Caco-2 (cell line): ENCODE results near the gene ATRX. TPM values are rescaled to one million over a fixed set of nuclear protein-coding genes. Genes with fewer than 3 reads are reported as not detected.

Experiments used
- BruUV-seq: library from RNA; stranded (reverse); fragments of 400-500 nt; replicated peaks from 2 replicates; lab custom pipeline; 2021; lab: Mats Ljungman, UMichigan
- CTCF ChIA-PET: fragments of 300-600 bp; sonication (Branson Sonifier 250); formaldehyde crosslinking; loops from one replicate; lab custom pipeline; 2022; ENCODE audit warnings: antibody characterized with exemption; lab: Charles Lee
- POLR2A ChIA-PET: fragments of 300-600 bp; sonication (Branson Sonifier 250); formaldehyde crosslinking; loops from one replicate; lab custom pipeline; 2022; ENCODE audit warnings: antibody characterized with exemption; lab: Charles Lee
- DNase-seq, 2 experiments: peaks; one replicate each; pipeline versions ENCODE4 v3.0.0 to v3.0.0-alpha.2; 2020 to 2022
- H3K27me3 ChIP-seq: replicated peaks from 2 replicates; pipeline ENCODE4 v1.6.0; 2011; ENCODE audit warnings: low read length; ENCODE audit not compliant: control insufficient read depth, insufficient read depth
- H3K36me3 ChIP-seq: 2 replicates; pipeline ENCODE4 v1.5.1; 2011; ENCODE audit warnings: low read length; ENCODE audit not compliant: control insufficient read depth, insufficient read depth
- H3K4me1 ChIP-seq: fragments of 250-450 bp; sonication (Bioruptor Pico); 2 replicates; pipeline ENCODE4 v1.5.1; 2020; ENCODE audit warnings: mild to moderate bottlenecking
- H3K4me3 ChIP-seq: 2 replicates; pipeline ENCODE4 v1.5.1; 2011; ENCODE audit warnings: low read depth, mild to moderate bottlenecking, control low read depth, low read length
- H3K9me3 ChIP-seq: fragments of 250-450 bp; sonication (Bioruptor Pico); 2 replicates; pipeline ENCODE4 v1.5.1; 2020; ENCODE audit warnings: mild to moderate bottlenecking, moderate library complexity
- H3K27ac Mint-ChIP-seq: one replicate; pipeline ENCODE4 v1.8.0; 2022; ENCODE audit warnings: mixed read lengths; ENCODE audit not compliant: unreplicated experiment
- H3K27me3 Mint-ChIP-seq: one replicate; pipeline ENCODE4 v1.8.0; 2022; ENCODE audit warnings: mixed read lengths; ENCODE audit not compliant: insufficient read depth, unreplicated experiment
- H3K36me3 Mint-ChIP-seq: one replicate; pipeline ENCODE4 v1.8.0; 2022; ENCODE audit warnings: mild to moderate bottlenecking, mixed read lengths; ENCODE audit not compliant: insufficient read depth, unreplicated experiment
- H3K4me1 Mint-ChIP-seq: one replicate; pipeline ENCODE4 v1.8.0; 2022; ENCODE audit warnings: low read depth, mixed read lengths; ENCODE audit not compliant: unreplicated experiment
- H3K4me3 Mint-ChIP-seq: one replicate; pipeline ENCODE4 v1.8.0; 2022; ENCODE audit warnings: mild to moderate bottlenecking, moderate library complexity, mixed read lengths; ENCODE audit not compliant: unreplicated experiment
- H3K9me3 Mint-ChIP-seq: one replicate; pipeline ENCODE4 v1.8.0; 2022; ENCODE audit warnings: mixed read lengths; ENCODE audit not compliant: unreplicated experiment
- CTCF ChIP-seq, 2 experiments: fragments of 200-600 bp in 1 of 2; IDR thresholded peaks; 1 replicate in 1 of 2; 2 replicates in 1 of 2; pipeline versions ENCODE4 v1.5.1 to v1.8.0; 2011 to 2022; ENCODE audit warnings: antibody characterized with exemption in 1 of 2, control low read depth in 1 of 2, inconsistent platforms in 1 of 2, low read depth in 1 of 2, low read length in 1 of 2, mild to moderate bottlenecking in 1 of 2, moderate library complexity in 1 of 2; ENCODE audit not compliant: insufficient read depth in 1 of 2, severe bottlenecking in 1 of 2, unreplicated experiment in 1 of 2
- intact Hi-C: fragments of 100-400 bp; cut with micrococcal nuclease; formaldehyde crosslinking; loops from one replicate; pipeline ENCODE4 v1.10.0; 2022; ENCODE audit not compliant: unreplicated experiment
- total RNA-seq: library from RNA; stranded (reverse); gene quantifications from 2 replicates; pipeline ENCODE4 v1.2.3, GENCODE V29; 2022

Gene ATRX
- total RNA-seq, 1 experiment from 2014 or later, result 61.2 TPM

GRCh38 chrX:77639820-77640219, 146.2 kb downstream of the ATRX start:
- BruUV-seq, result no TSS peak
- Mint-ChIP-seq H3K4me3 (no peak overlapping the region), H3K27ac (no peak overlapping the region), H3K27me3 (no peaks in the 10 kb centered on the region), H3K4me1 (no peaks in the 10 kb centered on the region), H3K36me3 (peaks cover 25% of the 10 kb centered on the region), H3K9me3 (no peaks in the 10 kb centered on the region)
- no peak for DNase-seq
- intact Hi-C loops, result no loop called here
- H3K9me3 ChIP-seq, result no peaks in the 10 kb centered on the region
- POLR2A ChIA-PET, result no interaction called here
- CTCF ChIA-PET, result no interaction called here
- no peak for TF ChIP-seq CTCF (IDR thresholded peaks at IDR 0.05; ENCODE audit: insufficient read depth in 1 of 2, low read depth in 1 of 2, low read length in 1 of 2, severe bottlenecking in 1 of 2, unreplicated experiment in 1 of 2)
- H3K4me1 ChIP-seq, result no peaks in the 10 kb centered on the region
- H3K4me3 ChIP-seq, result no peak overlapping the region
- no peaks in the 10 kb centered on the region for H3K36me3 ChIP-seq
- no peaks in the 10 kb centered on the region for H3K27me3 ChIP-seq

- intact Hi-C loops, result no loop called here
- no peaks in the 10 kb centered on the region for H3K4me1 Mint-ChIP-seq
- no peak for TF ChIP-seq CTCF (IDR thresholded peaks at IDR 0.05; ENCODE audit: insufficient read depth in 1 of 2, low read depth in 1 of 2, low read length in 1 of 2, severe bottlenecking in 1 of 2, unreplicated experiment in 1 of 2)
- no peaks in the 10 kb centered on the region for H3K27me3 ChIP-seq
- no peaks in the 10 kb centered on the region for H3K36me3 ChIP-seq
- H3K27ac Mint-ChIP-seq, result no peak overlapping the region
- DNase-seq, result no peak
- POLR2A ChIA-PET, result no interaction called here
- H3K27me3 Mint-ChIP-seq, result no peaks in the 10 kb centered on the region
- H3K36me3 Mint-ChIP-seq, result peaks cover 33% of the 10 kb centered on the region
- H3K4me3 Mint-ChIP-seq, result no peak overlapping the region
- H3K9me3 ChIP-seq, result no peaks in the 10 kb centered on the region
- no peak overlapping the region for H3K4me3 ChIP-seq
- H3K4me1 ChIP-seq, result no peaks in the 10 kb centered on the region
- no TSS peak for BruUV-seq
- CTCF ChIA-PET, result no interaction called here
- no peaks in the 10 kb centered on the region for H3K9me3 Mint-ChIP-seq
Measured at GRCh38 chrX:77638397-77638796, 147.6 kb downstream of the ATRX start.

- Mint-ChIP-seq H3K4me1 (no peaks in the 10 kb centered on the region), H3K9me3 (no peaks in the 10 kb centered on the region), H3K4me3 (no peak overlapping the region), H3K36me3 (peaks cover 32% of the 10 kb centered on the region), H3K27ac (no peak overlapping the region), H3K27me3 (no peaks in the 10 kb centered on the region)
- no TSS peak for BruUV-seq
- H3K4me3 ChIP-seq, result no peak overlapping the region
- no peaks in the 10 kb centered on the region for H3K9me3 ChIP-seq
- POLR2A ChIA-PET, result no interaction called here
- no peak for TF ChIP-seq CTCF (IDR thresholded peaks at IDR 0.05; ENCODE audit: insufficient read depth in 1 of 2, low read depth in 1 of 2, low read length in 1 of 2, severe bottlenecking in 1 of 2, unreplicated experiment in 1 of 2)
- intact Hi-C loops, result no loop called here
- no peak for DNase-seq
- no peaks in the 10 kb centered on the region for H3K36me3 ChIP-seq
- H3K27me3 ChIP-seq, result no peaks in the 10 kb centered on the region
- no peaks in the 10 kb centered on the region for H3K4me1 ChIP-seq
- CTCF ChIA-PET, result no interaction called here
Measured at GRCh38 chrX:77635373-77635772, 150.6 kb downstream of the ATRX start.
